GM12878 (cell line): ENCODE measurements around the gene ZDHHC11. TPM values are rescaled to one million over a fixed set of nuclear protein-coding genes. Genes with fewer than 3 reads are reported as not detected.

ENCODE experiments used
- ATAC-seq: fragments of 200-7000 bp; cut with Tn5 transposase; 3 replicates; pipeline ENCODE4 v1.9.1; 2020; ENCODE audit warnings: mild to moderate bottlenecking, moderate library complexity
- BruUV-seq: library from RNA; stranded (reverse); fragments of 400-500 nt; replicated peaks from 2 replicates; lab custom pipeline; 2021; lab: Mats Ljungman, UMichigan
- CTCF ChIA-PET: fragments of 300-600 bp; sonication (Branson Sonifier 250); formaldehyde crosslinking; extraction: SDS; loops from one replicate; lab custom pipeline; 2021; ENCODE audit warnings: inconsistent platforms; lab: Yijun Ruan, JAX
- POLR2A ChIA-PET: fragments of 350-600 bp; formaldehyde crosslinking; extraction: SDS; loops from one replicate; lab custom pipeline; 2021; ENCODE audit warnings: inconsistent platforms; lab: Charles Lee
- RAD21 ChIA-PET: fragments of 300-600 bp; sonication (Branson Sonifier 250); formaldehyde crosslinking; loops from one replicate; lab custom pipeline; 2023; ENCODE audit warnings: antibody characterized with exemption; ENCODE audit not compliant: unreplicated experiment; lab: Charles Lee
- SMC1A ChIA-PET: fragments of 300-600 bp; sonication (Branson Sonifier 250); formaldehyde crosslinking; loops from one replicate; lab custom pipeline; 2023; ENCODE audit not compliant: unreplicated experiment, uncharacterized antibody; lab: Charles Lee
- DNase-seq: peaks from one replicate; pipeline ENCODE4 v3.0.0-alpha.2; 2011; ENCODE audit warnings: low read depth, low spot score
- FAIRE-seq: peaks from 3 replicates; lab custom pipeline; 2011; peaks lifted over from hg19 to GRCh38; lab: Jason Lieb, UNC
- H2AFZ ChIP-seq: 2 replicates; pipeline ENCODE4 v1.6.0; 2011; ENCODE audit warnings: low read depth, low read length, control low read depth; ENCODE audit not compliant: control insufficient read depth
- H3K27ac ChIP-seq: 2 replicates; pipeline ENCODE4 v1.5.1; 2011; ENCODE audit warnings: control low read depth; ENCODE audit not compliant: control insufficient read depth, insufficient read depth
- H3K27me3 ChIP-seq, 2 experiments: replicated peaks in 1 of 2; 2 replicates each; pipeline versions ENCODE4 v1.6.0 to v1.6.1; 2011; ENCODE audit warnings: low read length in 1 of 2; ENCODE audit not compliant: control insufficient read depth in 2 of 2, insufficient read depth in 2 of 2
- H3K36me3 ChIP-seq, 2 experiments: 2 replicates each; pipeline ENCODE4 v1.5.1; 2011; ENCODE audit warnings: low read length in 1 of 2; ENCODE audit not compliant: control insufficient read depth in 2 of 2, insufficient read depth in 2 of 2
- H3K4me1 ChIP-seq: 2 replicates; pipeline ENCODE4 v1.6.1; 2011; ENCODE audit warnings: mild to moderate bottlenecking, low read length, moderate library complexity, mixed read lengths; ENCODE audit not compliant: control insufficient read depth, insufficient read depth
- H3K4me2 ChIP-seq: 2 replicates; pipeline ENCODE4 v1.6.0; 2011; ENCODE audit warnings: control low read depth; ENCODE audit not compliant: control insufficient read depth, insufficient read depth
- H3K4me3 ChIP-seq: fragments of 200-600 bp; sonication (generic); 2 replicates; pipeline ENCODE4 v1.5.1; 2016
- H3K79me2 ChIP-seq: 2 replicates; pipeline ENCODE4 v1.6.0; 2011; ENCODE audit warnings: low read length; ENCODE audit not compliant: control insufficient read depth, insufficient read depth
- H3K9ac ChIP-seq: 2 replicates; pipeline ENCODE4 v1.8.0; 2011; ENCODE audit warnings: low read length, control low read depth, mixed read lengths; ENCODE audit not compliant: control insufficient read depth, insufficient read depth
- H3K9me3 ChIP-seq: replicated peaks from 3 replicates; pipeline ENCODE4 v1.5.1; 2011; ENCODE audit warnings: mild to moderate bottlenecking, low read length; ENCODE audit not compliant: control insufficient read depth, insufficient read depth
- H4K20me1 ChIP-seq: 2 replicates; pipeline ENCODE4 v1.6.0; 2011; ENCODE audit not compliant: control insufficient read depth, insufficient read depth
- BHLHE40 ChIP-seq, 2 experiments: fragments of 450-650 bp in 1 of 2; IDR thresholded peaks; 2 replicates each; pipeline ENCODE4 v1.6.1; 2011 to 2017; ENCODE audit warnings: low read depth in 2 of 2, borderline replicate concordance in 1 of 2, improper control_type of control experiment in 1 of 2, low read length in 1 of 2, mild to moderate bottlenecking in 1 of 2
- BRCA1 ChIP-seq: IDR thresholded peaks from 2 replicates; pipeline ENCODE4 v1.6.1; 2011; ENCODE audit warnings: low read depth, low read length, improper control_type of control experiment
- HDAC2 ChIP-seq: fragments of 200-600 bp; sonication (generic); IDR thresholded peaks from 2 replicates; pipeline ENCODE4 v1.6.1; 2017
- KDM1A ChIP-seq: fragments of 200-600 bp; sonication (generic); IDR thresholded peaks from 2 replicates; pipeline ENCODE4 v1.6.1; 2016; ENCODE audit warnings: borderline replicate concordance
- NFYA ChIP-seq: IDR thresholded peaks from 2 replicates; pipeline ENCODE4 v1.6.1; 2011; ENCODE audit warnings: low read depth, mild to moderate bottlenecking, low read length, improper control_type of control experiment, borderline replicate concordance
- NKRF ChIP-seq: fragments of 450-650 bp; conservative IDR thresholded peaks from 2 replicates; pipeline ENCODE4 v1.6.1; 2017; ENCODE audit warnings: mild to moderate bottlenecking, moderate library complexity
- NR2F1 ChIP-seq: fragments of 450-650 bp; conservative IDR thresholded peaks from 2 replicates; pipeline ENCODE4 v1.6.1; 2017; ENCODE audit warnings: mild to moderate bottlenecking
- PKNOX1 ChIP-seq: fragments of 450-650 bp; IDR thresholded peaks from 2 replicates; pipeline ENCODE4 v1.6.1; 2016; ENCODE audit warnings: mild to moderate bottlenecking
- PML ChIP-seq: IDR thresholded peaks from 2 replicates; pipeline ENCODE4 v1.6.1; 2012; ENCODE audit warnings: low read length, inconsistent platforms
- POLR2A ChIP-seq: IDR thresholded peaks from 2 replicates; pipeline ENCODE4 v1.6.1; 2011; ENCODE audit warnings: low read depth, mild to moderate bottlenecking, low read length
- SMC3 ChIP-seq: IDR thresholded peaks from 2 replicates; pipeline ENCODE4 v1.6.1; 2011; ENCODE audit warnings: low read length, improper control_type of control experiment, borderline replicate concordance
- TCF12 ChIP-seq: IDR thresholded peaks from 2 replicates; pipeline ENCODE4 v1.6.1; 2011; ENCODE audit warnings: low read depth, mild to moderate bottlenecking, low read length
- ZNF217 ChIP-seq: fragments of 450-650 bp; IDR thresholded peaks from 2 replicates; pipeline ENCODE4 v1.6.1; 2017; ENCODE audit warnings: antibody characterized with exemption, mild to moderate bottlenecking
- ZNF274 ChIP-seq: IDR thresholded peaks from one replicate; pipeline ENCODE4 v1.8.0; 2011; ENCODE audit not compliant: insufficient read length, insufficient read depth
- ZSCAN29 ChIP-seq: fragments of 450-650 bp; IDR thresholded peaks from 2 replicates; pipeline ENCODE4 v1.6.1; 2017; ENCODE audit warnings: mild to moderate bottlenecking, moderate library complexity
- WGBS: methylation state at CpG from one replicate; pipeline ENCODE4 v1.1.6; 2016; ENCODE audit warnings: low lambda C conversion rate; ENCODE audit not compliant: insufficient replicate concordance, insufficient coverage; ENCODE audit errors: missing lambda C conversion rate; 5-methylcytosine and 5-hydroxymethylcytosine counted together
- in situ Hi-C: fragments of 300-500 bp; cut with MboI; formaldehyde crosslinking; loops from 9 replicates; pipeline ENCODE4 v1.14.3; 2018; ENCODE audit warnings: mixed read lengths
- intact Hi-C: fragments of 100-400 bp; cut with micrococcal nuclease; formaldehyde crosslinking; loops from one replicate; pipeline ENCODE4 v1.14.2; 2022; ENCODE audit not compliant: unreplicated experiment
- polyA plus RNA-seq, 11 experiments: library from polyadenylated mRNA; depleted of rRNA in 4 of 11; unstranded in 6 of 11; stranded (reverse) in 5 of 11; fragments of >200 nt; fragmentation: Nextera tagmentation in 4 of 11; fragmentation: Illumina TruSeq in 1 of 11; extraction: Ambion mirVana in 4 of 11; extraction: Trizol in 1 of 11; gene quantifications; 1 replicate in 1 of 11; 2 replicates in 10 of 11; pipeline versions ENCODE4 v1.2.1 to v1.2.3, GENCODE V29; 2011 to 2016; ENCODE audit warnings: inconsistent platforms in 2 of 11, missing spikeins in 2 of 11, low read depth in 1 of 11
- total RNA-seq, 4 experiments: library from RNA; depleted of rRNA in 3 of 4; stranded (reverse); fragments of >200 nt in 3 of 4; fragmentation: Illumina TruSeq in 1 of 4; extraction: Trizol in 1 of 4; gene quantifications; 2 replicates each; pipeline versions ENCODE4 v1.2.1 to v1.2.3, GENCODE V29; 2013 to 2021

ZDHHC11 gene
- total and polyA plus RNA-seq, 10 of the 15 experiments (the other 5 are each of a cell fraction or from before 2014, with no cell fraction given), result 0.04 to 1.4 (median 0.30) TPM

- WGBS, result 78% methylated on average over 20 of the region's 22 CpGs
- POLR2A ChIA-PET, result no interaction called here
- H3K9me3 ChIP-seq, result no peaks in the 10 kb centered on the region
- DNase-seq (no peak), ATAC-seq (peak; percentile 16), FAIRE-seq (no peak)
- BruUV-seq, result no TSS peak
- SMC1A ChIA-PET, result no interaction called here
- H2AFZ ChIP-seq, result no peak overlapping the region
- H4K20me1 ChIP-seq, result no peaks in the 10 kb centered on the region
- H3K27me3 ChIP-seq, result no peaks in the 10 kb centered on the region
- RAD21 ChIA-PET, result no interaction called here
- peaks cover 10 to 20% of the 10 kb centered on the region in 2 experiments; a peak in 3 of 4 replicates for H3K36me3 ChIP-seq
- H3K9ac ChIP-seq, result no peak overlapping the region
- no peak overlapping the region for H3K4me2 ChIP-seq
- no peaks in the 10 kb centered on the region for H3K79me2 ChIP-seq
- TF ChIP-seq POLR2A, result peak; percentile 70
- no peak for TF ChIP-seq NFYA
- peak; percentile 17; the same call in 1 of the 2 replicates for TF ChIP-seq PML
- TF ChIP-seq TCF12, result no peak
- in situ Hi-C loops, result no loop called here
- no peak overlapping the region for H3K4me3 ChIP-seq
- CTCF ChIA-PET, result no interaction called here
- intact Hi-C loops, result no loop called here
- H3K27ac ChIP-seq, result no peak overlapping the region
- H3K4me1 ChIP-seq, result no peaks in the 10 kb centered on the region
These were observed 10.9 kb upstream of the ZDHHC11 start for GRCh38 chr5:861442-862366.

GRCh38 chr5:860506-861150 is 9.8 kb upstream of the ZDHHC11 start:
- Histone ChIP-seq H3K36me3 (peaks cover 10 to 16% of the 10 kb centered on the region in 2 experiments; a peak in 3 of 4 replicates), H4K20me1 (no peaks in the 10 kb centered on the region), H3K9me3 (no peaks in the 10 kb centered on the region), H2AFZ (no peak overlapping the region), H3K4me3 (no peak overlapping the region), H3K9ac (no peak overlapping the region), H3K27me3 (no peaks in the 10 kb centered on the region), H3K4me2 (no peak overlapping the region), H3K79me2 (no peaks in the 10 kb centered on the region), H3K27ac (no peak overlapping the region), H3K4me1 (no peaks in the 10 kb centered on the region)
- RAD21 ChIA-PET, result no interaction called here
- DNase-seq (no peak), ATAC-seq (no peak), FAIRE-seq (no peak)
- SMC1A ChIA-PET, result no interaction called here
- CTCF ChIA-PET, result interaction anchor here (1.1 kb wide), 1 partner anchor 63 kb away, joined by 3 read pairs; no protein-coding TSS in a partner anchor
- POLR2A ChIA-PET, result no interaction called here
- intact Hi-C loops (no loop called here), in situ Hi-C loops (no loop called here)
- 67% methylated on average over 14 of the region's 15 CpGs for WGBS
- BruUV-seq, result no TSS peak
- TF ChIP-seq ZNF274 (no peak), ZNF217 (no peak), SMC3 (no peak), NKRF (no peak), ZSCAN29 (no peak), HDAC2 (no peak), PKNOX1 (no peak), BHLHE40 (IDR thresholded peaks at IDR 0.05; ENCODE audit: borderline replicate concordance in 1 of 2, low read depth in 2 of 2, low read length in 1 of 2) (no peak), BRCA1 (no peak), KDM1A (no peak), NR2F1 (no peak)
